ENCODE measurements around the gene ADAM33. TPM values are rescaled to one million over a fixed set of nuclear protein-coding genes. Genes with fewer than 3 reads are reported as not detected.

Gene ADAM33
- total and polyA plus RNA-seq, 2 of the 8 experiments (the other 6 are each of a cell fraction or from before 2014, with no cell fraction given) = 4.2 to 6.0 TPM

DNA sequence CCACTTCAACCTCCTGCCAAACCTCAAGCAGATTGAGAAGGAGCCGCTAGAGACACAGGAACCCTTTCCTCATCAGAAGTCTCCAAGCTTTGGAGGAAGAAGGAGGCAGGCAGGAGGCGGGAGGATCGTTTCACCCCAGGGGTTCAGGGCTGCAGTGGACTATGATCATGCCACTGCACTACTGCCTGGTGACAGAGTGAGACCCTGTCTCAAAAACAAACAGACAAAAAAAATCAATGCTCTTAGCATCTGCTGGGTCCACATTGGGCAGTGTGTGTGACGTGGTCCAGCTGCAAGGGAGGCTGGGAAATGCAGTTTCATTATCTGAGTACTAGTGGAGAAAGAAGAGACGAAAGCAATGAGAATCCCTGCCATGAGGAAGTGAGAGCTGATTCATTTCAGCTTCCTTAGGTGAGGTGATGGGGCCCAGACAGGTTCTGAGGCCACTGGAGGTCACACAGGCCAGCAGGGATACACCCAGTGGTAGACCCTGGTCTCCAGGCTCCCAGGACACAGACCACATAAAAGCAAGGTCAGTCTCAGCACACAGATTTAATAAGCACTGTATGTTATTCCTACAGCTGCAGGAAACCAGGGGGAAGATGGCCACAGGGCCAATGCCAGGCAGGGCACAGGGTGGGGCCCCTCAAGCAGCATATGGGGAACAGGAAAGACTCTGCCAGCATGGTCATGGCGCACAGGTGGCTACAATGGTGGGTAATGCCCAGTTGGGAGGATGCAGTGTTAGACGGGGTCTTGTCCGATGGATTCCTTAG is 22.9 kb downstream of the ADAM33 start:
- no peak overlapping the region for H2BK120ac ChIP-seq (replicated peaks; ENCODE audit: low read depth, low read length)
- H3K27me3 ChIP-seq (replicated peaks in 1 of 4; ENCODE audit: control insufficient read depth in 3 of 4, extremely low read depth in 1 of 4, insufficient read depth in 3 of 4, low read length in 3 of 4) = peaks cover 0 to 2% (median 0%) of the 10 kb centered on the region in 4 experiments; a peak in 1 of 7 replicates
- no peak overlapping the region for H3K27ac ChIP-seq (ENCODE audit: low read depth, low read length)
- no peaks in the 10 kb centered on the region for H3K79me2 ChIP-seq (ENCODE audit: control insufficient read depth in 1 of 2, insufficient read depth in 2 of 2, low read length in 2 of 2)
- no peak overlapping the region for H3K56ac ChIP-seq (replicated peaks; ENCODE audit: insufficient read length, low read depth, low read length)
- H4K91ac ChIP-seq (replicated peaks; ENCODE audit: insufficient read length, low read length) = no peak overlapping the region
- H3K4ac ChIP-seq (replicated peaks; ENCODE audit: insufficient read length, low read depth, low read length) = no peak overlapping the region
- ChIA-PET POLR2A (ENCODE audit: partially characterized antibody) (no interaction called here), CTCF (ENCODE audit: partially characterized antibody) (interaction anchor here (0.6 to 5.3 kb wide), 11 partner anchors 9 to 1701 kb away, joined by 3 to 28 read pairs (median 4); no protein-coding TSS in a partner anchor)
- no peak overlapping the region for H3K23ac ChIP-seq (ENCODE audit: insufficient read length)
- H3K23me2 ChIP-seq (ENCODE audit: low read depth, low read length) = peaks cover 2% of the 10 kb centered on the region; the same call in 1 of the 2 replicates
- no peak overlapping the region for H2BK15ac ChIP-seq (ENCODE audit: low read length)
- H2AFZ ChIP-seq (ENCODE audit: low read length) = no peak overlapping the region
- H4K8ac ChIP-seq (ENCODE audit: extremely low read depth, insufficient read depth, low read length) = 0 out of 2 replicates have a peak overlapping the region, but pooled peaks have one; percentile 28
- peaks cover 0 to 4% (median 0%) of the 10 kb centered on the region in 4 experiments; a peak in 3 of 7 replicates for H3K4me1 ChIP-seq (replicated peaks in 1 of 4; ENCODE audit: control insufficient read depth in 3 of 4, insufficient read depth in 4 of 4, low read length in 3 of 4)
- H3K4me2 ChIP-seq (ENCODE audit: insufficient read depth in 1 of 2, low read depth in 2 of 2, low read length in 2 of 2) = no peak overlapping the region
- FAIRE-seq (no peak), DNase-seq (ENCODE audit: low read depth in 1 of 2, low spot score in 2 of 2) (no peak)
- WGBS, 2 experiments (ENCODE audit: extremely low coverage in 1 of 2, insufficient coverage in 1 of 2, insufficient read length in 1 of 2, insufficient replicate concordance in 2 of 2, low coverage in 1 of 2, low lambda C conversion rate in 2 of 2, missing lambda C conversion rate in 1 of 2) = 71% methylated on average over 8 of the region's 8 CpGs; no CpG with 5 or more reads in 1 of the 2 experiments
- H3K9ac ChIP-seq (replicated peaks in 1 of 4; ENCODE audit: extremely low read depth in 1 of 4, low read depth in 3 of 4, low read length in 3 of 4) = no peak overlapping the region; a peak in 1 of 7 replicates
- no peak overlapping the region for H3K4me3 ChIP-seq (ENCODE audit: extremely low read depth in 1 of 4, insufficient read depth in 2 of 4, low read depth in 3 of 4, low read length in 4 of 4)
- no peak overlapping the region for H4K5ac ChIP-seq (ENCODE audit: insufficient read length, low read depth, low read length)
- peaks cover 0 to 2% of the 10 kb centered on the region in 2 experiments for H4K20me1 ChIP-seq (replicated peaks in 1 of 2; ENCODE audit: control insufficient read depth in 1 of 2, insufficient read depth in 2 of 2, low read length in 2 of 2)
- no peak overlapping the region for H2BK12ac ChIP-seq (ENCODE audit: low read depth, low read length)
- H2BK20ac ChIP-seq (ENCODE audit: low read length) = no peak overlapping the region
- H3K9me3 ChIP-seq (ENCODE audit: insufficient read depth in 2 of 2, low read depth in 1 of 2, low read length in 1 of 2) = peaks cover 0 to 17% of the 10 kb centered on the region in 2 experiments; a peak in 2 of 4 replicates
- no peaks in the 10 kb centered on the region for H3K79me1 ChIP-seq (ENCODE audit: low read depth, low read length)
- H2AK5ac ChIP-seq (ENCODE audit: low read depth, low read length) = no peak overlapping the region
- no peak overlapping the region for H3K18ac ChIP-seq (ENCODE audit: extremely low read depth, low read length)
- no peak overlapping the region for H2BK5ac ChIP-seq (ENCODE audit: low read depth, low read length)
- H3K14ac ChIP-seq (ENCODE audit: insufficient read length) = no peak overlapping the region
- H3K36me3 ChIP-seq (ENCODE audit: control insufficient read depth in 2 of 4, insufficient read depth in 4 of 4, low read length in 3 of 4) = peaks cover 0 to 5% (median 0%) of the 10 kb centered on the region in 4 experiments; a peak in 1 of 8 replicates
- no peak for TF ChIP-seq TAF1 (IDR thresholded peaks at IDR 0.05; ENCODE audit: low read depth, low read length)
- no peak for TF ChIP-seq GABPA (IDR thresholded peaks at IDR 0.05; ENCODE audit: borderline replicate concordance, insufficient read depth, low read length)
- TF ChIP-seq BRCA1 (IDR thresholded peaks at IDR 0.05; ENCODE audit: low read depth, low read length) = no peak
- no peak for TF ChIP-seq CHD2 (IDR thresholded peaks at IDR 0.05; ENCODE audit: low read length)
- no peak for TF ChIP-seq YY1 (IDR thresholded peaks at IDR 0.05; ENCODE audit: low read depth, low read length)
- no peak for TF ChIP-seq CTBP2 (IDR thresholded peaks at IDR 0.05; ENCODE audit: borderline replicate concordance, insufficient read depth, insufficient read length, low read length)
- TF ChIP-seq JUN (IDR thresholded peaks at IDR 0.05; ENCODE audit: low read depth, low read length) = no peak
- no peak for TF ChIP-seq TEAD4 (IDR thresholded peaks at IDR 0.05; ENCODE audit: low read depth, low read length)
- TF ChIP-seq, protein P1, sequence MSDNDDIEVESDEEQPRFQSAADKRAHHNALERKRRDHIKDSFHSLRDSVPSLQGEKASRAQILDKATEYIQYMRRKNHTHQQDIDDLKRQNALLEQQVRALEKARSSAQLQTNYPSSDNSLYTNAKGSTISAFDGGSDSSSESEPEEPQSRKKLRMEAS (IDR thresholded peaks at IDR 0.05) = no peak
- no peak for TF ChIP-seq KDM1A (IDR thresholded peaks at IDR 0.05; ENCODE audit: borderline replicate concordance, low read length)
- TF ChIP-seq ZNF274 (IDR thresholded peaks at IDR 0.05; ENCODE audit: borderline replicate concordance, extremely low read depth, low read length) = no peak
- TF ChIP-seq CBX5 (IDR thresholded peaks at IDR 0.05; ENCODE audit: low read depth, low read length) = no peak
- no peak for TF ChIP-seq SIX5 (IDR thresholded peaks at IDR 0.05; ENCODE audit: low read depth, low read length)

Measured in H1 (cell line).